Measurements from ENCODE around the gene DUSP9. TPM values are rescaled to one million over a fixed set of nuclear protein-coding genes. Genes with fewer than 3 reads are reported as not detected.

DUSP9 gene
- total RNA-seq, 1 donor from 2014 or later: 3.1 TPM

DNA sequence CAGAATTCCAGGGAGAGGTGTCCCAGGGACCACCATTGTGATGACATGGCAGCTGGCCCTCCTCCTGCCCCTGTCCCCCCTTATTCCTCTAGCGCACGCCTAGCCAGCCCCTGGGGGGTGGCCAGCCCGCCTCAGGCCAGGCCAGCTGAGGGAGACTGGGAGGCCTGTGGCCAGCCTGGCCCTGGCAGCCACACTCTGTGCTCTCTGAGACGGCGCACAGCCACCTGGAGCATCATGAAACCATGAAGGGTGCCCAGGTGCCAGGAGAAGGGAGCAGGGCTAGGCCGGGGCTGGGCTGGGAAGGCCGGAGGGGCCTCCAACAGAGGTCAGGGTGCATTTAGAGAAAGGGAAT is 14.4 kb upstream of the DUSP9 start:
- TF ChIP-seq CTCF (conservative IDR thresholded peaks at IDR 0.05; ENCODE audit: low read depth, low read length): no peak
- H3K4me3 ChIP-seq (ENCODE audit: low read depth, low read length): no peak overlapping the region
- no peak for DNase-seq (ENCODE audit: low read depth)

DNA sequence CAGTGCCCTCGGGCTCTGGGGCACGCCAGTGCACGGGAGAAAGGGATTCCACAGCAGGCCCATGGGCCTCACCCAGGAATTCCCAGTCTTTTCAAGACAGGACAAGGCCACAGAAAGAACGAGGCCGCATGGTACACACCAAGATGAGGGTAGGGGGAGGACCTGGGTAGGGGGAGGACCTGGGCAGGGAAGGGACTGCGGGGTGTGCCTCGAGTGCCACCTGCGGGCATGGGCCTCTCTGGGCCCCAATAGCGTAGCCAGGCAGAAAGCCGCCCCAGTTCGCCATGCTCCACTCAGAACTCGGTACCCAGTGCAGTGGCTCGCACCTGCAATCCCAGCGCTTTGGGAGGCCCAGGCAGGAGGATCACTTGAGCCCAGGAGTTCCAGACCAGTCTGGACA is 14.0 kb upstream of the DUSP9 start:
- no peak for DNase-seq (ENCODE audit: low read depth)
- H3K4me3 ChIP-seq (ENCODE audit: low read depth, low read length): no peak overlapping the region
- TF ChIP-seq CTCF (conservative IDR thresholded peaks at IDR 0.05; ENCODE audit: low read depth, low read length): no peak

DNA sequence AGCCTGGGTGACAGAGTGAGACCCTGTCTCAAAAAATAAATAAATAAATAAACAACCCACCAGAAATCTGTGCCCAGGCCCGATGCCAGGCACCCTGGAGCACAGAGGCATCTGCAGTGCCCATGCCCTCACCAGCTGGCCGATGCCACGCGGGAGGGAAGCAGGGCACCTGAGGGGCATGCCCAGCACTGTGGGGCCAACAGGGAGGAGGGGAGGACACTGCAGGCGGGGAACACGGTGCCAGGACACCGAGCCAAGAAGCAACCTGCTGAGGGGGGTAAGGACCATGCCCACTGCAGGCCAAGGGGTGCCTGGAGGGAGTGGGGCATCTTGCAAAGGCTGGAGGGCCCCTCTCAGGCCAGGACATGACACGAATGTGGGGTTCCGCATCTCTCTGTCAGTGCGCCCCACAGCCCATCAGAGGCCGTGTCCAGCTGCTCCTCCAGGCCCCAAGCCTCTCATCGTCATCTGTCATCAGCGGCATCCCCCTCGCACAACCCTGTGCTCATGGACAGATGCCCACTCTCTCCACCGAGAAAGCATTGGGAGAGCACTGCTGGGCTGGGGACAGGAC is 13.3 kb upstream of the DUSP9 start:
- no peak overlapping the region for H3K4me3 ChIP-seq (ENCODE audit: low read depth, low read length)
- no peak for TF ChIP-seq CTCF (conservative IDR thresholded peaks at IDR 0.05; ENCODE audit: low read depth, low read length)
- DNase-seq (ENCODE audit: low read depth): no peak

GRCh38 chrX:153634236-153634635 is 12.8 kb upstream of the DUSP9 start:
- H3K4me3 ChIP-seq (ENCODE audit: low read depth, low read length): no peak overlapping the region
- TF ChIP-seq CTCF (conservative IDR thresholded peaks at IDR 0.05; ENCODE audit: low read depth, low read length): no peak
- DNase-seq (ENCODE audit: low read depth): no peak

- H3K4me3 ChIP-seq (ENCODE audit: low read depth, low read length): no peak overlapping the region
- DNase-seq (ENCODE audit: low read depth): no peak
- TF ChIP-seq CTCF (conservative IDR thresholded peaks at IDR 0.05; ENCODE audit: low read depth, low read length): no peak
These were observed 12.2 kb upstream of the DUSP9 start for GRCh38 chrX:153634832-153635231.

DNA sequence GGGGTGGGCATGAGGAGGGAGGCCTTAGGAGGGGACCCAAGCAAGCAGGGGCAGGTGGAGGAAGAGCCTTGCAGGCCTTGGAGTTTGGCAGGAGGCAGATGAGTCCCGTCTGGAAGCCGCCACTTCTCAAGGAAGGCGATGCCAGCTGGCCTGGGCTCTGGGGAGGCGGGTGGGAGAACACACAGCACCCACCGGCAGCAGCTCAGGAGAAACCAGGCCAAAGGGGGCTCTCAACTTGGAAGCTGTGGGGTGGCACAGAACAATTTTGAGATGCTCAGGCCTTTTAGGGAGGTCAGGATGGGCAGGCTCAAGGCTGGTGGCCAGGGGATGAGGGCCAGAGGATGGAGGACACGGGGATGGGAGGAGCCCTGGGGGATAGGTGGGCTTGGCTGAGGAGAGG is 11.6 kb upstream of the DUSP9 start:
- DNase-seq (ENCODE audit: low read depth): no peak
- TF ChIP-seq CTCF (conservative IDR thresholded peaks at IDR 0.05; ENCODE audit: low read depth, low read length): no peak
- H3K4me3 ChIP-seq (ENCODE audit: low read depth, low read length): no peak overlapping the region

- no peak for DNase-seq (ENCODE audit: low read depth)
- H3K4me3 ChIP-seq (ENCODE audit: low read depth, low read length): no peak overlapping the region
- TF ChIP-seq CTCF (conservative IDR thresholded peaks at IDR 0.05; ENCODE audit: low read depth, low read length): peak; percentile 67
These were observed 11.0 kb upstream of the DUSP9 start for GRCh38 chrX:153635788-153636668.
